Endothelial cell of umbilical vein (primary cell): ENCODE data around the gene MRPL16. TPM values are rescaled to one million over a fixed set of nuclear protein-coding genes. Genes with fewer than 3 reads are reported as not detected.

ENCODE experiments used
- BruUV-seq: library from RNA; stranded (reverse); fragments of 400-500 nt; replicated peaks from 2 replicates; lab custom pipeline; 2021; lab: Mats Ljungman, UMichigan
- CTCF ChIA-PET: fragments of 300-600, 350-600 bp; sonication (Branson Sonifier 250); formaldehyde crosslinking; loops from one replicate; lab custom pipeline; 2021; ENCODE audit warnings: antibody characterized with exemption, inconsistent platforms; lab: Charles Lee
- POLR2A ChIA-PET: fragments of 300-600, 350-600 bp; sonication (Branson Sonifier 250); formaldehyde crosslinking; loops from one replicate; lab custom pipeline; 2021; ENCODE audit warnings: antibody characterized with exemption, inconsistent platforms; lab: Charles Lee
- DNase-seq: peaks from one replicate; pipeline ENCODE4 v3.0.0-alpha.2; 2011; ENCODE audit warnings: low read depth, low spot score
- FAIRE-seq: peaks from 2 replicates; lab custom pipeline; 2011; peaks lifted over from hg19 to GRCh38; lab: Jason Lieb, UNC
- H2AFZ ChIP-seq: 2 replicates; pipeline ENCODE4 v1.6.0; 2012; ENCODE audit warnings: low read depth, low read length, control low read depth, inconsistent platforms
- H3K27ac ChIP-seq: 2 replicates; pipeline ENCODE4 v1.5.1; 2011; ENCODE audit warnings: low read depth, mild to moderate bottlenecking, control low read depth, low read length, moderate library complexity; ENCODE audit not compliant: insufficient read depth
- H3K27me3 ChIP-seq, 2 experiments: 2 replicates each; pipeline versions ENCODE4 v1.6.0 to v1.6.1; 2011; ENCODE audit warnings: low read length in 2 of 2, mixed read lengths in 1 of 2; ENCODE audit not compliant: control insufficient read depth in 2 of 2, insufficient read depth in 2 of 2
- H3K36me3 ChIP-seq, 2 experiments: 2 replicates in 1 of 2; 3 replicates in 1 of 2; pipeline ENCODE4 v1.5.1; 2011; ENCODE audit warnings: low read length in 2 of 2, mild to moderate bottlenecking in 1 of 2, moderate library complexity in 1 of 2; ENCODE audit not compliant: control insufficient read depth in 2 of 2, insufficient read depth in 2 of 2; ENCODE audit errors: extremely low read depth in 1 of 2
- H3K4me1 ChIP-seq: 3 replicates; pipeline ENCODE4 v1.5.1; 2011; ENCODE audit warnings: mild to moderate bottlenecking, low read length; ENCODE audit not compliant: control insufficient read depth, insufficient read depth; ENCODE audit errors: extremely low read depth
- H3K4me2 ChIP-seq: 2 replicates; pipeline ENCODE4 v1.6.1; 2011; ENCODE audit warnings: low read length, control low read depth, mixed read lengths; ENCODE audit not compliant: insufficient read depth
- H3K4me3 ChIP-seq, 3 experiments: fragments of 200-600 bp in 1 of 3; sonication (generic), shearing (Covaris generic) in 1 of 3; replicated peaks in 1 of 3; 2 replicates each; pipeline ENCODE4 v1.5.1; 2011 to 2016; ENCODE audit warnings: control low read depth in 3 of 3, low read length in 3 of 3, mild to moderate bottlenecking in 2 of 3, inconsistent platforms in 1 of 3, low read depth in 1 of 3, moderate library complexity in 1 of 3; ENCODE audit not compliant: insufficient read depth in 1 of 3
- H3K79me2 ChIP-seq: 2 replicates; pipeline ENCODE4 v1.6.0; 2012; ENCODE audit warnings: low read length, inconsistent platforms; ENCODE audit not compliant: control insufficient read depth, insufficient read depth
- H3K9ac ChIP-seq: replicated peaks from 2 replicates; pipeline ENCODE3; 2011; ENCODE audit warnings: low read length, control low read depth; ENCODE audit not compliant: insufficient read depth; ENCODE audit errors: extremely low read depth
- H3K9me1 ChIP-seq: replicated peaks from 3 replicates; pipeline ENCODE4 v1.6.0; 2011; ENCODE audit warnings: mild to moderate bottlenecking, low read length; ENCODE audit not compliant: control insufficient read depth, insufficient read depth; ENCODE audit errors: extremely low read depth
- H3K9me3 ChIP-seq: replicated peaks from 2 replicates; pipeline ENCODE4 v1.5.1; 2012; ENCODE audit warnings: low read length, inconsistent platforms; ENCODE audit not compliant: control insufficient read depth, insufficient read depth
- H4K20me1 ChIP-seq: replicated peaks from 2 replicates; pipeline ENCODE3; 2011; ENCODE audit warnings: mild to moderate bottlenecking, low read length; ENCODE audit not compliant: control insufficient read depth, insufficient read depth; ENCODE audit errors: extremely low read depth
- EZH2 ChIP-seq: IDR thresholded peaks from 2 replicates; pipeline ENCODE4 v1.6.1; 2012; ENCODE audit warnings: borderline replicate concordance, low read depth, mild to moderate bottlenecking, moderate library complexity, low read length, inconsistent platforms; ENCODE audit not compliant: severe bottlenecking
- FOS ChIP-seq: IDR thresholded peaks from 2 replicates; pipeline ENCODE4 v1.6.1; 2011; ENCODE audit warnings: mild to moderate bottlenecking, low read length, moderate library complexity, borderline replicate concordance; ENCODE audit not compliant: insufficient read depth
- GATA2 ChIP-seq: IDR thresholded peaks from 2 replicates; pipeline ENCODE4 v1.7.0; 2011; ENCODE audit warnings: low read depth, mild to moderate bottlenecking, moderate library complexity, mixed read lengths, low read length; ENCODE audit not compliant: insufficient read length, insufficient read depth
- JUN ChIP-seq: IDR thresholded peaks from 2 replicates; pipeline ENCODE4 v1.6.1; 2011; ENCODE audit warnings: borderline replicate concordance, low read depth; ENCODE audit not compliant: insufficient read length, insufficient read depth
- MYC ChIP-seq: IDR thresholded peaks from one replicate; pipeline ENCODE4 v1.6.1; 2011; ENCODE audit warnings: mild to moderate bottlenecking, low read depth, low read length
- POLR2A ChIP-seq: IDR thresholded peaks from 2 replicates; pipeline ENCODE4 v1.6.1; 2012; ENCODE audit warnings: low read depth, mild to moderate bottlenecking, control low read depth, low read length
- dilution Hi-C: fragments of 300-500 bp; cut with MboI; formaldehyde crosslinking; loops from one replicate; pipeline ENCODE4 v1.15.0; 2019; ENCODE audit warnings: low sequenced_read_pairs; ENCODE audit not compliant: extremely low pct_ligation_motif_present
- intact Hi-C: fragments of 100-400 bp; cut with micrococcal nuclease; formaldehyde crosslinking; loops from one replicate; pipeline ENCODE4 v1.10.0; 2022
- polyA plus RNA-seq, 4 experiments: library from polyadenylated mRNA; depleted of rRNA in 3 of 4; stranded (reverse) in 3 of 4; unstranded in 1 of 4; fragments of >200 nt; gene quantifications; 2 replicates each; pipeline versions ENCODE4 v1.2.1 to v1.2.3, GENCODE V29; 2011 to 2012; ENCODE audit warnings: missing spikeins in 1 of 4
- total RNA-seq: library from RNA; stranded (reverse); gene quantifications from 2 replicates; pipeline ENCODE4 v1.2.3, GENCODE V29; 2021
- TF ChIP-seq, protein P1 (sequence below): IDR thresholded peaks from 2 replicates; pipeline ENCODE4 v1.6.1; 2011; ENCODE audit not compliant: insufficient read depth, insufficient read length
- TF ChIP-seq, protein P2 (sequence below), 2 donors: IDR thresholded peaks; 1 replicate in 1 of 2; 2 replicates in 1 of 2; pipeline ENCODE4 v1.5.1; 2011; ENCODE audit warnings: low read length in 2 of 2, mild to moderate bottlenecking in 2 of 2, moderate library complexity in 2 of 2, control low read depth in 1 of 2, inconsistent platforms in 1 of 2, low read depth in 1 of 2; ENCODE audit not compliant: insufficient read depth in 1 of 2; ENCODE audit errors: extremely low read depth in 1 of 2

The MRPL16 gene
- total and polyA plus RNA-seq, 2 donors (not counting 3 experiments of a cell fraction or from before 2014, with no cell fraction given) = 63.9 to 84.0 TPM

DNA sequence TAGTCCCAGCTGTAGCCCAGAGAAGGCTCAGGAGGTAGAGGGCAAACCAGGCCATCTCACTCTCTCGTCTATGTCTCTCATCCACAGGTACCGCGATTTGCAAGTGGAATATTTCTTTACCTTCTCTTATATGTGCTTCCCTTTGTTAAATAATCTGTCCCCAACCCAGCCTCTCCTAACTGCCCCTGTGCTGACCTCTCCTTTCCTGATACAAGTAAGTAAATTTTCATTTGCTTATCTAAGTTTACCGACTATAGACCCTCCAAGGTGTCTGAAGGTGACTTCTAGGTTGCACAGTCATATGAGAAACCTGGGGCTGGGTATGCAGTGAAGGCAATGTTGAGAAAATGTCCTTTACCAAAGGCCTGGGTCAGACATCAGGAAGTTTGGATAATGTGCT lies 34.8 kb upstream of the MRPL16 start, which contains the start of gene CBLIF:
Gene CBLIF, minus strand, starts transcription at position 101 of the 400 bp plus-strand sequence. Its CDS starts 46 bp downstream, at position 55.
- Histone ChIP-seq H3K4me3 (no peak within 1 kb of the TSS), H3K9me1 (no peaks in the 10 kb centered on the region), H4K20me1 (no peaks in the 10 kb centered on the region), H3K9me3 (no peaks in the 10 kb centered on the region), H2AFZ (no peak within 1 kb of the TSS), H3K36me3 (no peaks in the 10 kb centered on the region), H3K4me1 (no peaks in the 10 kb centered on the region), H3K9ac (no peak within 1 kb of the TSS), H3K27ac (no peak within 1 kb of the TSS), H3K79me2 (no peaks in the 10 kb centered on the region), H3K4me2 (no peak within 1 kb of the TSS), H3K27me3 (peaks cover 0 to 2% of the 10 kb centered on the region in 2 experiments)
- DNase-seq = no peak
- TF ChIP-seq, protein P1, sequence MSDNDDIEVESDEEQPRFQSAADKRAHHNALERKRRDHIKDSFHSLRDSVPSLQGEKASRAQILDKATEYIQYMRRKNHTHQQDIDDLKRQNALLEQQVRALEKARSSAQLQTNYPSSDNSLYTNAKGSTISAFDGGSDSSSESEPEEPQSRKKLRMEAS = no peak
- TF ChIP-seq GATA2 = no peak
- TF ChIP-seq MYC = no peak
- no peak for TF ChIP-seq JUN
- TF ChIP-seq POLR2A = no peak
- no peak for TF ChIP-seq EZH2
- no peak for TF ChIP-seq FOS
- TF ChIP-seq, protein P2, sequence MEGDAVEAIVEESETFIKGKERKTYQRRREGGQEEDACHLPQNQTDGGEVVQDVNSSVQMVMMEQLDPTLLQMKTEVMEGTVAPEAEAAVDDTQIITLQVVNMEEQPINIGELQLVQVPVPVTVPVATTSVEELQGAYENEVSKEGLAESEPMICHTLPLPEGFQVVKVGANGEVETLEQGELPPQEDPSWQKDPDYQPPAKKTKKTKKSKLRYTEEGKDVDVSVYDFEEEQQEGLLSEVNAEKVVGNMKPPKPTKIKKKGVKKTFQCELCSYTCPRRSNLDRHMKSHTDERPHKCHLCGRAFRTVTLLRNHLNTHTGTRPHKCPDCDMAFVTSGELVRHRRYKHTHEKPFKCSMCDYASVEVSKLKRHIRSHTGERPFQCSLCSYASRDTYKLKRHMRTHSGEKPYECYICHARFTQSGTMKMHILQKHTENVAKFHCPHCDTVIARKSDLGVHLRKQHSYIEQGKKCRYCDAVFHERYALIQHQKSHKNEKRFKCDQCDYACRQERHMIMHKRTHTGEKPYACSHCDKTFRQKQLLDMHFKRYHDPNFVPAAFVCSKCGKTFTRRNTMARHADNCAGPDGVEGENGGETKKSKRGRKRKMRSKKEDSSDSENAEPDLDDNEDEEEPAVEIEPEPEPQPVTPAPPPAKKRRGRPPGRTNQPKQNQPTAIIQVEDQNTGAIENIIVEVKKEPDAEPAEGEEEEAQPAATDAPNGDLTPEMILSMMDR (IDR thresholded peaks at IDR 0.05; ENCODE audit: extremely low read depth in 1 of 2, insufficient read depth in 1 of 2, low read depth in 1 of 2, low read length in 2 of 2) = no peak
- ChIA-PET POLR2A (no interaction called here), CTCF (interaction anchor here (1.4 kb wide), 1 partner anchor 74 kb away, joined by 7 read pairs; no protein-coding TSS in a partner anchor)
- dilution Hi-C loops (no loop called here), intact Hi-C loops (no loop called here)
- no TSS peak for BruUV-seq
- no peak for FAIRE-seq
